Measurements from ENCODE around the gene GLYATL1B. TPM values are rescaled to one million over a fixed set of nuclear protein-coding genes. Genes with fewer than 3 reads are reported as not detected.
A peak's percentile ranks its signal among the peaks of the same experiment; 100 is the strongest.
"Not testable (repeated sequence)": the region's sequence is repeated elsewhere in the genome, so short reads cannot be mapped to it uniquely, and the experiment has no call there.

Gene GLYATL1B
- total RNA-seq, 2 experiments from 2014 or later: not detected

DNA sequence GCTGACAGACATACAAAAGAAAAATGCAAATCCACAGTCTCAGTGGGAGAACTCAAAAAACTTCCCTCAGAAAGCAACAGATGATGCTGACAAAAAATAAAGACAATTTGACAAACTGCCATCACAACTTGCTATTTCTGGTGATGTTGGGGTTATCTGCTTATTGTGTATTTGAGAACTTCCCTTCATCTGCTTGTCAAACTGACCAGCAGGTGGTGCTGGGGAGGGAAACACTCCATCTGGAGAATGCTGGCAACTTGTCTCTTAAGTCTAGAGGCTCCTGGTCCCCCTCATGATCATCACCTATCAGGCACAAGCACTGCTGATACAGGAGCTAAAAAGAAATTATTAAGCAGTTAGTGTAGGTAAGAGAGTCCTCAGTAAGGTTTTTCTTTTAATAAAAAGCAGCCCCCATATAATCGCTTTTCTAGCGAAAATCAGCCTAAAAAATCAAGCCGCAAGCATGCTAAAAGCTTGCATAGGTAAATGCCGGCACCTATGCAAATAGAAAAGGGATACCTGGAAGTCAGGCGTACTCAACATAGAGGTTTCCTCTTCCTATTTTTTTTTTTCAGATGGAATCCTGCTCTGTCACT lies 11.1 kb downstream of the GLYATL1B start:
- Histone ChIP-seq H3K27me3 (ENCODE audit: control insufficient read depth in 1 of 2, insufficient read depth in 2 of 2, low read length in 2 of 2) (peaks cover 0 to 12% of the 10 kb centered on the region in 2 experiments), H3K9me3 (ENCODE audit: control insufficient read depth in 1 of 2, insufficient read depth in 1 of 2, low read length in 2 of 2) (no peaks in the 10 kb centered on the region), H3K27ac (ENCODE audit: low read depth in 1 of 2, low read length in 2 of 2) (no peak overlapping the region), H3K36me3 (ENCODE audit: insufficient read depth, low read length) (no peaks in the 10 kb centered on the region), H3K4me3 (ENCODE audit: low read length) (no peak overlapping the region), H3K4me1 (ENCODE audit: insufficient read depth, low read length) (peaks cover 8% of the 10 kb centered on the region)
- H3K4me3 Mint-ChIP-seq: no peak overlapping the region
- intact Hi-C loops (cut with DNase I, micrococcal nuclease): loop anchor here (1.0 to 10.0 kb wide), 3 partner anchors 39 to 188 kb away; no protein-coding TSS in a partner anchor
- POLR2A ChIA-PET: interaction anchor here (1.4 kb wide), 1 partner anchor 39 kb away, joined by 4 read pairs; no protein-coding TSS in a partner anchor
- H3K9me3 Mint-ChIP-seq: no peaks in the 10 kb centered on the region
- ATAC-seq (ENCODE audit: poor library complexity) (peak; percentile 79), DNase-seq (peak; percentile 51 to 84 (median 60))
- TF ChIP-seq, protein P1, sequence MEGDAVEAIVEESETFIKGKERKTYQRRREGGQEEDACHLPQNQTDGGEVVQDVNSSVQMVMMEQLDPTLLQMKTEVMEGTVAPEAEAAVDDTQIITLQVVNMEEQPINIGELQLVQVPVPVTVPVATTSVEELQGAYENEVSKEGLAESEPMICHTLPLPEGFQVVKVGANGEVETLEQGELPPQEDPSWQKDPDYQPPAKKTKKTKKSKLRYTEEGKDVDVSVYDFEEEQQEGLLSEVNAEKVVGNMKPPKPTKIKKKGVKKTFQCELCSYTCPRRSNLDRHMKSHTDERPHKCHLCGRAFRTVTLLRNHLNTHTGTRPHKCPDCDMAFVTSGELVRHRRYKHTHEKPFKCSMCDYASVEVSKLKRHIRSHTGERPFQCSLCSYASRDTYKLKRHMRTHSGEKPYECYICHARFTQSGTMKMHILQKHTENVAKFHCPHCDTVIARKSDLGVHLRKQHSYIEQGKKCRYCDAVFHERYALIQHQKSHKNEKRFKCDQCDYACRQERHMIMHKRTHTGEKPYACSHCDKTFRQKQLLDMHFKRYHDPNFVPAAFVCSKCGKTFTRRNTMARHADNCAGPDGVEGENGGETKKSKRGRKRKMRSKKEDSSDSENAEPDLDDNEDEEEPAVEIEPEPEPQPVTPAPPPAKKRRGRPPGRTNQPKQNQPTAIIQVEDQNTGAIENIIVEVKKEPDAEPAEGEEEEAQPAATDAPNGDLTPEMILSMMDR (IDR thresholded peaks at IDR 0.05): peak; percentile 76
- H3K27ac Mint-ChIP-seq: no peak overlapping the region
- CTCF ChIA-PET: interaction anchor here (0.9 to 3.8 kb wide), 7 partner anchors 9 to 74 kb away, joined by 3 to 21 read pairs (median 5); partner anchors contain the start of genes DTX4, FAM111A and FAM111B
- no peaks in the 10 kb centered on the region for H3K36me3 Mint-ChIP-seq (ENCODE audit: low read depth)
- H3K4me1 Mint-ChIP-seq (ENCODE audit: low read depth): peaks cover 8% of the 10 kb centered on the region
- H3K27me3 Mint-ChIP-seq: peaks cover 43% of the 10 kb centered on the region

DNA sequence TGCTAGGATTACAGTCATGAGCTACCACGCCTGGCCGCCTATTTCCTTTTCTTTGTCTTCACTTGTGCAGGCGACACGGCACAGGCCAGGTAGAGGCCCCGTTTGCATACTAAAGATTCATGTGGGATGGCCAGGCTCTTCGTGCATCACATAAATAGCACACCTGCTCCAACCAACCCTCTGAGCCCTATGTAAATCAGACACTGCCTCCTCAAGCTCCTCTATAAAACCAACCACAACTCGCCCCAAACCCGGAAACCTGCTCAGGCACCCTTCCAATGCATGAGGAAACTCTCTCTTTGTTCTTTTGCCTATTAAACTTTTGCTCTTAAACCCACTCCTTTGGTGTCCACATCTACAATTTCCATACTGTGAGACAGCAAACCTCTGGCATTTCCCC lies 11.8 kb downstream of the GLYATL1B start:
- Mint-ChIP-seq H3K4me1 (ENCODE audit: low read depth) (peaks cover 11% of the 10 kb centered on the region), H3K27me3 (peaks cover 47% of the 10 kb centered on the region)
- H3K27ac ChIP-seq (ENCODE audit: low read depth in 1 of 2, low read length in 2 of 2); H3K27ac Mint-ChIP-seq; ATAC-seq (ENCODE audit: poor library complexity); H3K36me3 ChIP-seq (ENCODE audit: insufficient read depth, low read length); H3K4me3 ChIP-seq (ENCODE audit: low read length); H3K4me3 Mint-ChIP-seq; DNase-seq; H3K36me3 Mint-ChIP-seq (ENCODE audit: low read depth); H3K9me3 Mint-ChIP-seq; H3K9me3 ChIP-seq (ENCODE audit: control insufficient read depth in 1 of 2, insufficient read depth in 1 of 2, low read length in 2 of 2): not testable (repeated sequence)
- POLR2A ChIA-PET: interaction anchor here (1.4 kb wide), 1 partner anchor 38 kb away, joined by 4 read pairs; no protein-coding TSS in a partner anchor
- Histone ChIP-seq H3K4me1 (ENCODE audit: insufficient read depth, low read length) (peaks cover 12% of the 10 kb centered on the region), H3K27me3 (ENCODE audit: control insufficient read depth in 1 of 2, insufficient read depth in 2 of 2, low read length in 2 of 2) (peaks cover 0 to 14% of the 10 kb centered on the region in 2 experiments)
- CTCF ChIA-PET: interaction anchor here (0.9 to 3.8 kb wide), 7 partner anchors 9 to 74 kb away, joined by 3 to 21 read pairs (median 5); partner anchors contain the start of genes DTX4, FAM111A and FAM111B
- intact Hi-C loops (cut with DNase I, micrococcal nuclease): loop anchor here (1.0 to 10.0 kb wide), 3 partner anchors 38 to 187 kb away; no protein-coding TSS in a partner anchor

DNA sequence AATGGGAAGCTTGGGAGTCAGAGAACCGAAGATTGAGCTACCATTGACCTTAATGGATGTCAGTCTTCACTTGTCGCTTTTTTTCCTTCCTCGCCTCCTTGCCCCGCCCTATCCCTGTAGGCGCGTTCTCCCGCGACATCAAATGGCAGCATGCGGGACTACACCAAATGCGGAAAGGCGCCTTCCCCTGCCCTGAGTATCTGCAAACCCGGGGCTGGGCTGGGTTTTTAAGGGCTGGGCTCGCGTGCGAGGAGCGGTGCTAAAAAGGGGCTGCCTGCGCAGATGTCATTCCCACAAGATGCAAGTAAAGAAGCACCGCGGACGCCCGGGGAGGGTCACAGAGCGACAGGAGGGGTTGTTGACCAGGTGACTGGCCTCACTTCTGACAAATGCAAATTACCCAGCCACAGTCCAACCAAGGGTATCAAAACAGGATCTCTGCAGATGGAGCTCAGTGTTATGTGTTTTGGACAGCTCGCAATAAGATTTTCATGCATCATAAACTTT lies 16.2 kb downstream of the GLYATL1B start:
- H3K4me1 ChIP-seq (ENCODE audit: insufficient read depth, low read length): peaks cover 22% of the 10 kb centered on the region
- Mint-ChIP-seq H3K27ac (no peak overlapping the region), H3K36me3 (ENCODE audit: low read depth) (no peaks in the 10 kb centered on the region), H3K4me1 (ENCODE audit: low read depth) (peaks cover 27% of the 10 kb centered on the region), H3K27me3 (peaks cover 59% of the 10 kb centered on the region), H3K9me3 (no peaks in the 10 kb centered on the region), H3K4me3 (peak overlapping the region; percentile 81)
- ATAC-seq (ENCODE audit: poor library complexity) (peak; percentile 63), DNase-seq (peak; percentile 15 to 80 (median 36))
- ChIA-PET CTCF (interaction anchor here (3.5 kb wide), 1 partner anchor 34 kb away, joined by 14 read pairs; no protein-coding TSS in a partner anchor), POLR2A (no interaction called here)
- no peaks in the 10 kb centered on the region for H3K36me3 ChIP-seq (ENCODE audit: insufficient read depth, low read length)
- no peaks in the 10 kb centered on the region for H3K9me3 ChIP-seq (ENCODE audit: control insufficient read depth in 1 of 2, insufficient read depth in 1 of 2, low read length in 2 of 2)
- H3K4me3 ChIP-seq (ENCODE audit: low read length): peak overlapping the region; percentile 52
- H3K27ac ChIP-seq (ENCODE audit: low read depth in 1 of 2, low read length in 2 of 2): no peak overlapping the region
- H3K27me3 ChIP-seq (ENCODE audit: control insufficient read depth in 1 of 2, insufficient read depth in 2 of 2, low read length in 2 of 2): peaks cover 0 to 14% of the 10 kb centered on the region in 2 experiments
- TF ChIP-seq, protein P1 (IDR thresholded peaks at IDR 0.05): peak; percentile 34
- intact Hi-C loops (cut with DNase I, micrococcal nuclease): loop anchor here in 1 of 2 experiments (5.0 kb wide), 1 partner anchor 45 kb away; no protein-coding TSS in a partner anchor

Measured in CD4-positive, alpha-beta T cell (primary cell).